Stimulated activated CD8-positive, alpha-beta memory T cell treated with anti-CD3 and anti-CD28 coated beads, Interleukin-15, amount 100 ng/mL, for 24 hours (primary cell): Measurements from ENCODE around the gene ADGRG1.
A peak's percentile ranks its signal among the peaks of the same experiment; 100 is the strongest.
"Not testable (repeated sequence)": the region's sequence is repeated elsewhere in the genome, so short reads cannot be mapped to it uniquely, and the experiment has no call there.

Experiments
- DNase-seq: peaks from one replicate; pipeline ENCODE4 v3.0.0-alpha.2; 2020; ENCODE audit warnings: low read depth

The ADGRG1 gene

GRCh38 chr16:57628008-57628781 is at the start of gene ADGRG1:
Gene ADGRG1 (plus strand): TSS chr16:57628630. CDS start chr16:57650288, 21,658 bp downstream.
- peak; percentile 22 for DNase-seq

- DNase-seq, result no peak
These were observed 49.1 kb upstream of the ADGRG1 start for GRCh38 chr16:57579361-57579665.

GRCh38 chr16:57585051-57585687 is 43.3 kb upstream of the ADGRG1 start:
- no peak for DNase-seq

GRCh38 chr16:57588831-57589230 is 39.6 kb upstream of the ADGRG1 start:
- DNase-seq, result no peak

- no peak for DNase-seq
These were observed 39.1 kb upstream of the ADGRG1 start for GRCh38 chr16:57589374-57589773.

GRCh38 chr16:57590654-57591085 is 37.8 kb upstream of the ADGRG1 start:
- no peak for DNase-seq

- no peak for DNase-seq
These were observed 37.2 kb upstream of the ADGRG1 start for GRCh38 chr16:57591086-57591869.

- no peak for DNase-seq
These were observed 36.5 kb upstream of the ADGRG1 start for GRCh38 chr16:57591870-57592485.

GRCh38 chr16:57592591-57593003 is 35.8 kb upstream of the ADGRG1 start:
- no peak for DNase-seq

GRCh38 chr16:57593021-57593420 is 35.4 kb upstream of the ADGRG1 start:
- no peak for DNase-seq

- DNase-seq, result no peak
These were observed 34.4 kb upstream of the ADGRG1 start for GRCh38 chr16:57593990-57594389.

- no peak for DNase-seq
These were observed 33.8 kb upstream of the ADGRG1 start for GRCh38 chr16:57594531-57595031.

GRCh38 chr16:57596234-57596633 is 32.2 kb upstream of the ADGRG1 start:
- DNase-seq, result not testable (repeated sequence)

- DNase-seq, result no peak
These were observed 30.0 kb upstream of the ADGRG1 start for GRCh38 chr16:57598437-57598836.

GRCh38 chr16:57600048-57600835 is 28.2 kb upstream of the ADGRG1 start:
- no peak for DNase-seq

GRCh38 chr16:57600952-57601580 is 27.4 kb upstream of the ADGRG1 start:
- no peak for DNase-seq

- DNase-seq, result no peak
These were observed 26.5 kb upstream of the ADGRG1 start for GRCh38 chr16:57601801-57602478.

GRCh38 chr16:57603115-57604024 is 25.1 kb upstream of the ADGRG1 start:
- DNase-seq, result no peak

- DNase-seq, result no peak
These were observed 24.3 kb upstream of the ADGRG1 start for GRCh38 chr16:57604177-57604576.
